GM12878 (cell line): Measurements from ENCODE around the gene ITPRIPL2. TPM values are rescaled to one million over a fixed set of nuclear protein-coding genes. Genes with fewer than 3 reads are reported as not detected.

Source experiments
- ATAC-seq: fragments of 200-7000 bp; cut with Tn5 transposase; 3 replicates; pipeline ENCODE4 v1.9.1; 2020; ENCODE audit warnings: mild to moderate bottlenecking, moderate library complexity
- BruUV-seq: library from RNA; stranded (reverse); fragments of 400-500 nt; replicated peaks from 2 replicates; lab custom pipeline; 2021; lab: Mats Ljungman, UMichigan
- CTCF ChIA-PET: fragments of 300-600 bp; sonication (Branson Sonifier 250); formaldehyde crosslinking; extraction: SDS; loops from one replicate; lab custom pipeline; 2021; ENCODE audit warnings: inconsistent platforms; lab: Yijun Ruan, JAX
- POLR2A ChIA-PET: fragments of 350-600 bp; formaldehyde crosslinking; extraction: SDS; loops from one replicate; lab custom pipeline; 2021; ENCODE audit warnings: inconsistent platforms; lab: Charles Lee
- RAD21 ChIA-PET: fragments of 300-600 bp; sonication (Branson Sonifier 250); formaldehyde crosslinking; loops from one replicate; lab custom pipeline; 2023; ENCODE audit warnings: antibody characterized with exemption; ENCODE audit not compliant: unreplicated experiment; lab: Charles Lee
- SMC1A ChIA-PET: fragments of 300-600 bp; sonication (Branson Sonifier 250); formaldehyde crosslinking; loops from one replicate; lab custom pipeline; 2023; ENCODE audit not compliant: unreplicated experiment, uncharacterized antibody; lab: Charles Lee
- DNase-seq: peaks from one replicate; pipeline ENCODE4 v3.0.0-alpha.2; 2011; ENCODE audit warnings: low read depth, low spot score
- FAIRE-seq: peaks from 3 replicates; lab custom pipeline; 2011; peaks lifted over from hg19 to GRCh38; lab: Jason Lieb, UNC
- H2AFZ ChIP-seq: 2 replicates; pipeline ENCODE4 v1.6.0; 2011; ENCODE audit warnings: low read depth, low read length, control low read depth; ENCODE audit not compliant: control insufficient read depth
- H3K27ac ChIP-seq: 2 replicates; pipeline ENCODE4 v1.5.1; 2011; ENCODE audit warnings: control low read depth; ENCODE audit not compliant: control insufficient read depth, insufficient read depth
- H3K27me3 ChIP-seq, 2 experiments: replicated peaks in 1 of 2; 2 replicates each; pipeline versions ENCODE4 v1.6.0 to v1.6.1; 2011; ENCODE audit warnings: low read length in 1 of 2; ENCODE audit not compliant: control insufficient read depth in 2 of 2, insufficient read depth in 2 of 2
- H3K36me3 ChIP-seq, 2 experiments: 2 replicates each; pipeline ENCODE4 v1.5.1; 2011; ENCODE audit warnings: low read length in 1 of 2; ENCODE audit not compliant: control insufficient read depth in 2 of 2, insufficient read depth in 2 of 2
- H3K4me1 ChIP-seq: 2 replicates; pipeline ENCODE4 v1.6.1; 2011; ENCODE audit warnings: mild to moderate bottlenecking, low read length, moderate library complexity, mixed read lengths; ENCODE audit not compliant: control insufficient read depth, insufficient read depth
- H3K4me2 ChIP-seq: 2 replicates; pipeline ENCODE4 v1.6.0; 2011; ENCODE audit warnings: control low read depth; ENCODE audit not compliant: control insufficient read depth, insufficient read depth
- H3K4me3 ChIP-seq: fragments of 200-600 bp; sonication (generic); 2 replicates; pipeline ENCODE4 v1.5.1; 2016
- H3K79me2 ChIP-seq: 2 replicates; pipeline ENCODE4 v1.6.0; 2011; ENCODE audit warnings: low read length; ENCODE audit not compliant: control insufficient read depth, insufficient read depth
- H3K9ac ChIP-seq: 2 replicates; pipeline ENCODE4 v1.8.0; 2011; ENCODE audit warnings: low read length, control low read depth, mixed read lengths; ENCODE audit not compliant: control insufficient read depth, insufficient read depth
- H3K9me3 ChIP-seq: replicated peaks from 3 replicates; pipeline ENCODE4 v1.5.1; 2011; ENCODE audit warnings: mild to moderate bottlenecking, low read length; ENCODE audit not compliant: control insufficient read depth, insufficient read depth
- H4K20me1 ChIP-seq: 2 replicates; pipeline ENCODE4 v1.6.0; 2011; ENCODE audit not compliant: control insufficient read depth, insufficient read depth
- ATF7 ChIP-seq: fragments of 450-650 bp; IDR thresholded peaks from 2 replicates; pipeline ENCODE4 v1.6.1; 2016; ENCODE audit warnings: low read depth, mild to moderate bottlenecking
- CHD1 ChIP-seq: IDR thresholded peaks from 2 replicates; pipeline ENCODE4 v1.6.1; 2012; ENCODE audit warnings: low read depth, low read length, improper control_type of control experiment
- HDGF ChIP-seq: fragments of 450-650 bp; IDR thresholded peaks from 2 replicates; pipeline ENCODE4 v1.6.1; 2016; ENCODE audit warnings: antibody characterized with exemption
- MTA3 ChIP-seq: IDR thresholded peaks from 2 replicates; pipeline ENCODE4 v1.6.1; 2012; ENCODE audit warnings: low read length, inconsistent platforms, borderline replicate concordance
- NRF1 ChIP-seq: conservative IDR thresholded peaks from 2 replicates; pipeline ENCODE4 v1.6.1; 2011; ENCODE audit warnings: mild to moderate bottlenecking, low read depth, low read length, improper control_type of control experiment
- RAD21 ChIP-seq: IDR thresholded peaks from 2 replicates; pipeline ENCODE4 v1.6.1; 2011; ENCODE audit warnings: mild to moderate bottlenecking, low read depth, low read length, moderate library complexity; ENCODE audit not compliant: insufficient read depth
- WGBS: methylation state at CpG from one replicate; pipeline ENCODE4 v1.1.6; 2016; ENCODE audit warnings: low lambda C conversion rate; ENCODE audit not compliant: insufficient replicate concordance, insufficient coverage; ENCODE audit errors: missing lambda C conversion rate; 5-methylcytosine and 5-hydroxymethylcytosine counted together
- in situ Hi-C: fragments of 300-500 bp; cut with MboI; formaldehyde crosslinking; loops from 9 replicates; pipeline ENCODE4 v1.14.3; 2018; ENCODE audit warnings: mixed read lengths
- intact Hi-C: fragments of 100-400 bp; cut with micrococcal nuclease; formaldehyde crosslinking; loops from one replicate; pipeline ENCODE4 v1.14.2; 2022; ENCODE audit not compliant: unreplicated experiment
- polyA plus RNA-seq, 11 experiments: library from polyadenylated mRNA; depleted of rRNA in 4 of 11; unstranded in 6 of 11; stranded (reverse) in 5 of 11; fragments of >200 nt; fragmentation: Nextera tagmentation in 4 of 11; fragmentation: Illumina TruSeq in 1 of 11; extraction: Ambion mirVana in 4 of 11; extraction: Trizol in 1 of 11; gene quantifications; 1 replicate in 1 of 11; 2 replicates in 10 of 11; pipeline versions ENCODE4 v1.2.1 to v1.2.3, GENCODE V29; 2011 to 2016; ENCODE audit warnings: inconsistent platforms in 2 of 11, missing spikeins in 2 of 11, low read depth in 1 of 11
- total RNA-seq, 4 experiments: library from RNA; depleted of rRNA in 3 of 4; stranded (reverse); fragments of >200 nt in 3 of 4; fragmentation: Illumina TruSeq in 1 of 4; extraction: Trizol in 1 of 4; gene quantifications; 2 replicates each; pipeline versions ENCODE4 v1.2.1 to v1.2.3, GENCODE V29; 2013 to 2021
- TF ChIP-seq, protein P1 (sequence below): IDR thresholded peaks from 2 replicates; pipeline ENCODE4 v1.6.1; 2011; ENCODE audit warnings: borderline replicate concordance, low read depth, mild to moderate bottlenecking, moderate library complexity, mixed read lengths, low read length; ENCODE audit not compliant: insufficient read depth; ENCODE audit errors: extremely low read length

The ITPRIPL2 gene
- total and polyA plus RNA-seq, 10 of the 15 experiments (the other 5 are each of a cell fraction or from before 2014, with no cell fraction given): 0.48 to 14.3 (median 3.5) TPM

GRCh38 chr16:19147126-19147525, 33.4 kb downstream of the ITPRIPL2 start:
- TF ChIP-seq MTA3 (no peak), RAD21 (no peak)
- Histone ChIP-seq H3K27ac (no peak overlapping the region), H3K4me3 (no peak overlapping the region), H3K4me1 (no peaks in the 10 kb centered on the region), H3K9me3 (no peaks in the 10 kb centered on the region; the same call in 2 of the 3 replicates), H3K9ac (no peak overlapping the region), H4K20me1 (no peaks in the 10 kb centered on the region), H2AFZ (no peak overlapping the region), H3K36me3 (no peaks in the 10 kb centered on the region), H3K79me2 (no peaks in the 10 kb centered on the region), H3K4me2 (no peak overlapping the region), H3K27me3 (0 out of 4 replicates have a peak, but pooled peaks cover 0 to 2% of the 10 kb centered on the region in 2 experiments)
- intact Hi-C loops: no loop called here
- ChIA-PET POLR2A (interaction anchor here (0.7 kb wide), 1 partner anchor 61 kb away, joined by 5 read pairs; no protein-coding TSS in a partner anchor), SMC1A (interaction anchor here (0.7 kb wide), 1 partner anchor 309 kb away, joined by 3 read pairs; no protein-coding TSS in a partner anchor), RAD21 (no interaction called here), CTCF (interaction anchor here (0.7 kb wide), 1 partner anchor 220 kb away, joined by 3 read pairs; no protein-coding TSS in a partner anchor)
- no peak for FAIRE-seq
- ATAC-seq: no peak
- no TSS peak for BruUV-seq
- DNase-seq: no peak
- in situ Hi-C loops: no loop called here
- 12% methylated on average over 4 of the region's 4 CpGs for WGBS

DNA sequence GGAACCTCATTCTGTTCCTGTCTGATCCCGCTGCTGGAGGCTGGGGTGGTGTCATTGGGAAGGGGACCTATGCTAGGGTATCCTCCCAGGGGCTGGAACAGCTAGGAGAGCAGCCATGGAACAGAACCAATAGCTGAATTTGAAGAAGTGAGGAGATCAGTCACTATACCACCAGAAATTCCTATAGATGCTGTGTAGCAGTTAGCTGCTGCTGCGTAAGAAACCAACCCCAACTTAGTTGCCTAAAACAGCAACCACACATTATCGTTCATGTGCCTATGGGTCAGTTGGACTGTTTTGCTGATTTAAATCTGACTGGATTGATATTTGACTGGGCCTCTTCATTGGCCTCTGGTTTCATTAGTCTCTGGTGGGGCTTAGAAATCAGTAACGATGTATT, 33.9 kb downstream of the ITPRIPL2 start:
- DNase-seq (no peak), ATAC-seq (no peak), FAIRE-seq (no peak)
- Histone ChIP-seq H3K27me3 (0 out of 4 replicates have a peak, but pooled peaks cover 0 to 2% of the 10 kb centered on the region in 2 experiments), H2AFZ (no peak overlapping the region), H3K79me2 (no peaks in the 10 kb centered on the region), H3K4me2 (no peak overlapping the region), H3K9ac (no peak overlapping the region), H3K4me3 (no peak overlapping the region), H3K36me3 (no peaks in the 10 kb centered on the region), H4K20me1 (no peaks in the 10 kb centered on the region), H3K9me3 (no peaks in the 10 kb centered on the region; the same call in 2 of the 3 replicates), H3K27ac (no peak overlapping the region), H3K4me1 (no peaks in the 10 kb centered on the region)
- intact Hi-C loops: no loop called here
- no TSS peak for BruUV-seq
- SMC1A ChIA-PET: no interaction called here
- RAD21 ChIA-PET: no interaction called here
- POLR2A ChIA-PET: interaction anchor here (0.7 kb wide), 1 partner anchor 62 kb away, joined by 5 read pairs; no protein-coding TSS in a partner anchor
- TF ChIP-seq, protein P1, sequence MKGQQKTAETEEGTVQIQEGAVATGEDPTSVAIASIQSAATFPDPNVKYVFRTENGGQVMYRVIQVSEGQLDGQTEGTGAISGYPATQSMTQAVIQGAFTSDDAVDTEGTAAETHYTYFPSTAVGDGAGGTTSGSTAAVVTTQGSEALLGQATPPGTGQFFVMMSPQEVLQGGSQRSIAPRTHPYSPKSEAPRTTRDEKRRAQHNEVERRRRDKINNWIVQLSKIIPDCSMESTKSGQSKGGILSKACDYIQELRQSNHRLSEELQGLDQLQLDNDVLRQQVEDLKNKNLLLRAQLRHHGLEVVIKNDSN: no peak
- TF ChIP-seq CHD1: no peak
- no peak for TF ChIP-seq HDGF
- TF ChIP-seq ATF7: no peak
- no peak for TF ChIP-seq NRF1
- CTCF ChIA-PET: no interaction called here
- WGBS: 50% methylated on average over 4 of the region's 4 CpGs
- in situ Hi-C loops: no loop called here
